ENCODE measurements around the gene CACNA2D2. TPM values are rescaled to one million over a fixed set of nuclear protein-coding genes. Genes with fewer than 3 reads are reported as not detected.

The CACNA2D2 gene
- total RNA-seq, 2 donors from 2014 or later = 5.6 to 9.1 TPM

DNA sequence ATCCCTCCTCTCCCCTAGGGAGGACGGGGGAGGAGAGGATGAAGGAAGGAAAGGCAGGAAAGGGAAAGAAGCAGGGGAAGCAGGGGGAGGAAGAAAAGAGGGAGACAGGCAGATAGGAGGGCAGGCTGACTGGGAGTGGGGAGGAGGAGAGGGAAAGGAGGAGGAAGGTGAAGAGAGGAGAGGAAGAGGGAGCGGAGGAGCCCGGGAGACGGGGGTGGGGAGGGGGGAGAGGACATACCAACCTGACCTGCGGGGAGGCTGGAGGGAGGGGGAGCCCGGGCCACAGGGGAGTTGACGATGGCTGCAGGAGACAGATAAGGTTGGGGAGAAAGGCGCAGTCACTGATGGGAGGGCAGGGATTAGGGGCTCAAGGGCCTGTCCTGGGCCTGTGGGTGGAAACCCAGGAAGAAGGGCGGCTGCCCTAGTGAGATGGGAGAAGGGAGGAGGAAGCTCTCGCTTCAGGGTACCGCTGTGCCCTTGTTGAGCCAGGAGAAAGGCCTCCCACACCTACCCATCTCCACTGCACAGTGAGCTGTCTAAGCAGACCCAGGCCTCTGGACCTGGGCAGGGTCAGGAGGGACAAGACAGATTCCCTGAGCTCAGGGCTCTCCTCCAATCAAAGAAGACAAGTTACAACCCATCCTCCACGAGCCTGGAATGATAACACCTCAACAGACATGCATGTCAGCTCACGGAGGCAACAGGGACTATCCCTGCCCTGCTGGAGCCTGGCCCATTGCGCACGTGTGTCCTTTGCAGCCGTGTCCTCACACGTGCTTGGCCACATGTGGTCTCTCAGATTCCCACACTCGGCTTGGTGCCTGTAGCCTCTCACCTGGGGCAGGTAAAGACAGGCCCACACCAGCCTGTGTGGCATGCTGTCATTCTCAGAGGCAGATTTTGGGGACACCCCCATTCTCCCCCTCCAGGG, 36.2 kb upstream of the CACNA2D2 start:
- no peaks in the 10 kb centered on the region for H3K27me3 ChIP-seq (replicated peaks; ENCODE audit: insufficient read depth)
- H3K9me3 ChIP-seq = no peaks in the 10 kb centered on the region
- intact Hi-C loops (cut with DNase I) = loop anchor here (5.0 kb wide), 1 partner anchor 107 kb away; no protein-coding TSS in a partner anchor
- no peaks in the 10 kb centered on the region for H3K36me3 ChIP-seq
- H3K4me1 ChIP-seq (replicated peaks) = no peaks in the 10 kb centered on the region
- TF ChIP-seq POLR2AphosphoS5 (IDR thresholded peaks at IDR 0.05) (peak; percentile 61), POLR2A (IDR thresholded peaks at IDR 0.05) (no peak)
- DNase-seq (ENCODE audit: low spot score) = peak; percentile 67
- WGBS = 44% methylated on average over 18 of the region's 18 CpGs
- H3K4me3 ChIP-seq = no peak overlapping the region
- no peak overlapping the region for H3K27ac ChIP-seq

DNA sequence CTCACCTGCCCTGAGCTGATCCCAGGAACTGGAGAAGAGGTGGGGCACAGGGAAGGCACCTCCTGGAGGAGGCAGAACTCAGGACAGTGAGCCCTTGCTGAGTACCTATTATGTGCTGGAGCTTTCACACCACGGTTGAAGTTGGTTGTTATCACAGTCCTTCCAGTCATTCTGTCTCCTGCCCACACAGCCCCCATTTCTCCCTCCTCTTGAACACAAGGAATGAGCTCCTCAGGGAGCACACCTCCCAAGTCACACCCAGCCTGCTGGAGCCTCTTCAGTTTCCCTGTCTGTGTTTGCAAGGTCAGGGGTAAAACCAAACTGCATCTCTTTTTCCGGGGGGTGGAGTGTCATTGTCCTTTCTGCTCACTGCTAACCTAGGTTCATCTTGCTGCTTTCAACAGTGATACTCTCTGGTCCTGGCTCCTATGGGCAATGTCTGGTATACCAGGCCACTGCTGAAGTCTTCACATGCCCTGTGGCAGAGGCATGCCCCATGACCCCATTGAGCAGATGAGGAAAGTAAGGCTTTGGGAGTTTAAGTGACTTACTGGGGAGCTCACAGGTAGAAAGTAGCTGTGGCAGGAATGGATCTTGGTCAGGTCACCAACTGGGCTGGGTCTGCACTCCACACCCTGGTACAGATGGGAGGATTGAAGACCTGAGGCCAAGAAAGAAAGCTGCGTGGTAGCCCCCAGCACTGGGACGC, 34.1 kb upstream of the CACNA2D2 start:
- no peak for TF ChIP-seq POLR2A (IDR thresholded peaks at IDR 0.05)
- no peak for TF ChIP-seq POLR2AphosphoS5 (IDR thresholded peaks at IDR 0.05)
- no peak for TF ChIP-seq CTCF (IDR thresholded peaks at IDR 0.05)
- Histone ChIP-seq H3K9me3 (no peaks in the 10 kb centered on the region), H3K4me3 (no peak overlapping the region), H3K27ac (no peak overlapping the region), H3K36me3 (no peaks in the 10 kb centered on the region), H3K27me3 (replicated peaks; ENCODE audit: insufficient read depth) (no peaks in the 10 kb centered on the region), H3K4me1 (replicated peaks) (no peaks in the 10 kb centered on the region)
- no peak for DNase-seq (ENCODE audit: low spot score)
- intact Hi-C loops (cut with DNase I) = no loop called here
- WGBS = 63% methylated on average over 4 of the region's 4 CpGs

DNA sequence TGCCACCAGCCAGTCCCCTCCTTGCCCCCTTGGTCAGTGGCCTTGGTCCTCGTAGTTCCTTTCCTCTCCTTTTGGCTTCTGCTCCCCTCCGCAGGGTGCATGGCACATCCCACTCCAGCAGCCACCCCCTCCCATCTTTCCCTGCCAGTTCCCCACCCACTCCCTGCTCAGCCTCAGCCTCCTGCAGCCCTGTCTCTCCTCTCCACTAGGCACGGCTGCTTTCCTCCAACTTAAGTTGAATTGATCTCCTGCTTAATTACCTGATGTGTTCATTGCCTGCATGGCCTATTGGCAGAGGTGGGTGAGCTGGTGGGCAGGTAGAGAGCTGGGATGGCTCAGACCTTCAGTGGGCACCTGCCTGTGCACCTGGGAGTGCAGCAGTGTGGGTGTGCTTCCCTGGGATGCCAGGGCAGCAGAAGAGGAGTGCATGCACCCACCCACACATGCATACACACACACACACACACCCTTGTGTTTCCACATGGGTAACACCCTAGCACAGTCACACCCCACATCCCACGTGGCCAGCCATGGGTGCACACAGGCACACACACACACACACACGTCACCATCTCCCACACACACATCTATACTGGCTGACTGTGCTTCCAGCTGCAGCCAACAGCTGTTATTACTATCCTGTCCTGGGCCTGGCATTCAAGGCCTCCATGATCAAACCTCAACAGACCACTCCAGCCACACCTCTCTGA, 33.2 kb upstream of the CACNA2D2 start:
- WGBS = 81% methylated on average over 5 of the region's 5 CpGs
- DNase-seq (ENCODE audit: low spot score) = no peak
- no peak overlapping the region for H3K4me3 ChIP-seq
- no peak overlapping the region for H3K27ac ChIP-seq
- no peaks in the 10 kb centered on the region for H3K9me3 ChIP-seq
- no peaks in the 10 kb centered on the region for H3K36me3 ChIP-seq
- H3K27me3 ChIP-seq (replicated peaks; ENCODE audit: insufficient read depth) = no peaks in the 10 kb centered on the region
- H3K4me1 ChIP-seq (replicated peaks) = no peaks in the 10 kb centered on the region
- intact Hi-C loops (cut with DNase I) = no loop called here
- TF ChIP-seq POLR2AphosphoS5 (IDR thresholded peaks at IDR 0.05) (no peak), CTCF (IDR thresholded peaks at IDR 0.05) (no peak), POLR2A (IDR thresholded peaks at IDR 0.05) (no peak)

DNA sequence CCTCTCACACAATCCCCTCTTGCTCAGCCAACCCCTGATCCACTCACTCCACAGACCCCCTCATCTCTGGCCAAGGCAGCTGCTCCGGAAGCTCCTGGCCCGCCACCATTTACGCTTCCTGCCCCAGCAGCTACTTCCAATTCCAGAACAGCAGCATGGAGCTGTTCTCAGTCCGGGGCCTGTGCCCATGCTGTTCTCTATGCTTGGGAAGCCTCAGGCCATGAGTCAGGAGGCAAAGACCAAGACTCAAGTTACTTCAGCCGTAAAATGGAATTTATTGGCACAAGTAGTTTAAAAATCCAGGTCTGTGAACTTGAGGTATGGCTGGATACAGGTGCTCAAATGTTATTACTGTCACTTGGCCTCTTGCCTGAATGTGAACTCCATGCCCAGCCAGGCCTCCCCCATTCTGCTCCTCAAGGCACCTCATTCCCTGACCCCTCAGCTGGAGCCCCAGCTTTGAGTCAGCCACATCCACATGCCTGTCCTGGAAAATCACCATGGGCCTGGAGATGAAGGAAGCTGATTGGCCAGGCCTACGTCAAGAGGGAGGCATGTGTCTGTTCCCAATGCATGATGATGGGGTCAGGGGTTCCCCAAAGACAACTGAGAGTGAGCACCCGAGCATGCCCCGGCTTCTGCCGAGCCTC, 31.4 kb upstream of the CACNA2D2 start:
- 71% methylated on average over 9 of the region's 9 CpGs for WGBS

More for the DNA sequence above, 31.4 kb upstream of the CACNA2D2 start:
- no peaks in the 10 kb centered on the region for H3K4me1 ChIP-seq (replicated peaks)
- H3K36me3 ChIP-seq = no peaks in the 10 kb centered on the region
- intact Hi-C loops (cut with DNase I) = no loop called here
- no peaks in the 10 kb centered on the region for H3K9me3 ChIP-seq
- H3K27me3 ChIP-seq (replicated peaks; ENCODE audit: insufficient read depth) = no peaks in the 10 kb centered on the region
- TF ChIP-seq CTCF (IDR thresholded peaks at IDR 0.05) (no peak), POLR2AphosphoS5 (IDR thresholded peaks at IDR 0.05) (no peak), POLR2A (IDR thresholded peaks at IDR 0.05) (no peak)
- no peak for DNase-seq (ENCODE audit: low spot score)
- H3K27ac ChIP-seq = no peak overlapping the region
- no peak overlapping the region for H3K4me3 ChIP-seq

Measured in prostate gland (tissue), 2 donors.